Fibroblast of lung (primary cell): ENCODE measurements around the gene ATP2B3. TPM values are rescaled to one million over a fixed set of nuclear protein-coding genes. Genes with fewer than 3 reads are reported as not detected.
A peak's percentile ranks its signal among the peaks of the same experiment; 100 is the strongest.

ENCODE experiments used
- DNase-seq, 2 donors: peaks; one replicate each; pipeline versions ENCODE4 v3.0.0 to v3.0.0-alpha.2; 2010; ENCODE audit warnings: low read depth in 2 of 2
- H2AFZ ChIP-seq: 2 replicates; pipeline ENCODE4 v1.5.1; 2012; ENCODE audit warnings: low read length, control low read depth, inconsistent platforms
- H3K27ac ChIP-seq: 2 replicates; pipeline ENCODE4 v1.5.1; 2011; ENCODE audit warnings: low read length, control low read depth; ENCODE audit not compliant: insufficient read depth
- H3K27me3 ChIP-seq: 2 replicates; pipeline ENCODE4 v1.5.1; 2011; ENCODE audit warnings: mild to moderate bottlenecking, low read length; ENCODE audit not compliant: control insufficient read depth, insufficient read depth
- H3K36me3 ChIP-seq: 2 replicates; pipeline ENCODE4 v1.5.1; 2011; ENCODE audit warnings: low read length; ENCODE audit not compliant: control insufficient read depth, insufficient read depth
- H3K4me1 ChIP-seq: 2 replicates; pipeline ENCODE4 v1.5.1; 2011; ENCODE audit warnings: low read length; ENCODE audit not compliant: control insufficient read depth, insufficient read depth; ENCODE audit errors: extremely low read depth
- H3K4me2 ChIP-seq: 2 replicates; pipeline ENCODE4 v1.5.1; 2011; ENCODE audit warnings: low read length, control low read depth; ENCODE audit not compliant: insufficient read depth; ENCODE audit errors: extremely low read depth
- H3K4me3 ChIP-seq, 4 experiments: fragments of 200-600 bp in 1 of 4; sonication (generic) in 1 of 4; replicated peaks in 1 of 4; 2 replicates each; pipeline ENCODE4 v1.5.1; 2011 to 2016; ENCODE audit warnings: low read length in 4 of 4, low read depth in 3 of 4, mild to moderate bottlenecking in 3 of 4, control low read depth in 2 of 4, inconsistent platforms in 1 of 4, mixed read lengths in 1 of 4; ENCODE audit not compliant: insufficient read depth in 1 of 4; ENCODE audit errors: control extremely low read depth in 1 of 4
- H3K79me2 ChIP-seq: 2 replicates; pipeline ENCODE4 v1.5.1; 2012; ENCODE audit warnings: mild to moderate bottlenecking, low read length, inconsistent platforms; ENCODE audit not compliant: control insufficient read depth, insufficient read depth
- H3K9ac ChIP-seq: 2 replicates; pipeline ENCODE4 v1.5.1; 2011; ENCODE audit warnings: mild to moderate bottlenecking, low read length, control low read depth; ENCODE audit not compliant: insufficient read depth
- H3K9me3 ChIP-seq: 2 replicates; pipeline ENCODE4 v1.5.1; 2012; ENCODE audit warnings: low read depth, low read length; ENCODE audit not compliant: control insufficient read depth, insufficient read depth
- H4K20me1 ChIP-seq: 2 replicates; pipeline ENCODE4 v1.5.1; 2011; ENCODE audit warnings: low read length; ENCODE audit not compliant: control insufficient read depth, insufficient read depth; ENCODE audit errors: extremely low read depth
- EZH2 ChIP-seq: IDR thresholded peaks from 2 replicates; pipeline ENCODE4 v1.5.1; 2012; ENCODE audit warnings: low read length, control low read depth, mild to moderate bottlenecking; ENCODE audit errors: missing control alignments
- polyA plus RNA-seq, 2 donors: library from polyadenylated mRNA; depleted of rRNA in 1 of 2; stranded (reverse) in 1 of 2; unstranded in 1 of 2; fragments of >200 nt; gene quantifications; 2 replicates each; pipeline ENCODE4 v1.2.1, GENCODE V29; 2011 to 2012; ENCODE audit warnings: missing spikeins in 1 of 2
- total RNA-seq: library from RNA; depleted of rRNA; stranded (reverse); fragments of >200 nt; gene quantifications from 2 replicates; pipeline ENCODE4 v1.2.1, GENCODE V29; 2014
- TF ChIP-seq, protein P1 (sequence below), 2 donors: IDR thresholded peaks in 1 of 2; conservative IDR thresholded peaks in 1 of 2; 1 replicate in 1 of 2; 2 replicates in 1 of 2; pipeline ENCODE4 v1.5.1; 2011 to 2012; ENCODE audit warnings: low read length in 2 of 2, control low read depth in 1 of 2, inconsistent platforms in 1 of 2, low read depth in 1 of 2, mild to moderate bottlenecking in 1 of 2

The ATP2B3 gene
- total and polyA plus RNA-seq, 2 donors (not counting 1 experiment from before 2014, with no cell fraction given), result not detected

- Histone ChIP-seq H2AFZ (no peak overlapping the region), H3K79me2 (no peaks in the 10 kb centered on the region), H3K4me1 (no peaks in the 10 kb centered on the region), H3K4me2 (no peak overlapping the region), H3K27me3 (no peaks in the 10 kb centered on the region), H3K4me3 (no peak overlapping the region), H4K20me1 (no peaks in the 10 kb centered on the region), H3K9me3 (no peaks in the 10 kb centered on the region), H3K27ac (no peak overlapping the region), H3K36me3 (no peaks in the 10 kb centered on the region), H3K9ac (no peak overlapping the region)
- DNase-seq, result no peak
- TF ChIP-seq, protein P1, sequence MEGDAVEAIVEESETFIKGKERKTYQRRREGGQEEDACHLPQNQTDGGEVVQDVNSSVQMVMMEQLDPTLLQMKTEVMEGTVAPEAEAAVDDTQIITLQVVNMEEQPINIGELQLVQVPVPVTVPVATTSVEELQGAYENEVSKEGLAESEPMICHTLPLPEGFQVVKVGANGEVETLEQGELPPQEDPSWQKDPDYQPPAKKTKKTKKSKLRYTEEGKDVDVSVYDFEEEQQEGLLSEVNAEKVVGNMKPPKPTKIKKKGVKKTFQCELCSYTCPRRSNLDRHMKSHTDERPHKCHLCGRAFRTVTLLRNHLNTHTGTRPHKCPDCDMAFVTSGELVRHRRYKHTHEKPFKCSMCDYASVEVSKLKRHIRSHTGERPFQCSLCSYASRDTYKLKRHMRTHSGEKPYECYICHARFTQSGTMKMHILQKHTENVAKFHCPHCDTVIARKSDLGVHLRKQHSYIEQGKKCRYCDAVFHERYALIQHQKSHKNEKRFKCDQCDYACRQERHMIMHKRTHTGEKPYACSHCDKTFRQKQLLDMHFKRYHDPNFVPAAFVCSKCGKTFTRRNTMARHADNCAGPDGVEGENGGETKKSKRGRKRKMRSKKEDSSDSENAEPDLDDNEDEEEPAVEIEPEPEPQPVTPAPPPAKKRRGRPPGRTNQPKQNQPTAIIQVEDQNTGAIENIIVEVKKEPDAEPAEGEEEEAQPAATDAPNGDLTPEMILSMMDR (conservative IDR thresholded peaks at IDR 0.05 in 1 of 2, IDR thresholded peaks at IDR 0.05 in 1 of 2; ENCODE audit: low read depth in 1 of 2, low read length in 2 of 2), result no peak
- TF ChIP-seq EZH2, result no peak
These were observed 32.4 kb downstream of the ATP2B3 start for GRCh38 chrX:153549807-153550206.

GRCh38 chrX:153551135-153551534, 33.7 kb downstream of the ATP2B3 start:
- H3K27me3 ChIP-seq, result no peaks in the 10 kb centered on the region
- H3K79me2 ChIP-seq, result no peaks in the 10 kb centered on the region
- H2AFZ ChIP-seq, result no peak overlapping the region
- H3K9me3 ChIP-seq, result no peaks in the 10 kb centered on the region
- H3K9ac ChIP-seq, result no peak overlapping the region
- H3K27ac ChIP-seq, result no peak overlapping the region
- H3K36me3 ChIP-seq, result no peaks in the 10 kb centered on the region
- no peaks in the 10 kb centered on the region for H3K4me1 ChIP-seq
- no peak overlapping the region for H3K4me2 ChIP-seq
- peak in 1 of 2 donors; percentile 20 for DNase-seq
- TF ChIP-seq, protein P1 (conservative IDR thresholded peaks at IDR 0.05 in 1 of 2, IDR thresholded peaks at IDR 0.05 in 1 of 2; ENCODE audit: low read depth in 1 of 2, low read length in 2 of 2), result no peak
- no peak for TF ChIP-seq EZH2
- no peak overlapping the region for H3K4me3 ChIP-seq
- no peaks in the 10 kb centered on the region for H4K20me1 ChIP-seq

- no peak for TF ChIP-seq EZH2
- TF ChIP-seq, protein P1 (conservative IDR thresholded peaks at IDR 0.05 in 1 of 2, IDR thresholded peaks at IDR 0.05 in 1 of 2; ENCODE audit: low read depth in 1 of 2, low read length in 2 of 2), result peak; percentile 58 to 68
- H4K20me1 ChIP-seq, result no peaks in the 10 kb centered on the region
- no peak overlapping the region for H3K27ac ChIP-seq
- no peaks in the 10 kb centered on the region for H3K4me1 ChIP-seq
- no peak overlapping the region for H3K4me3 ChIP-seq
- no peaks in the 10 kb centered on the region for H3K9me3 ChIP-seq
- H3K9ac ChIP-seq, result no peak overlapping the region
- no peaks in the 10 kb centered on the region for H3K27me3 ChIP-seq
- H2AFZ ChIP-seq, result no peak overlapping the region
- H3K79me2 ChIP-seq, result no peaks in the 10 kb centered on the region
- H3K4me2 ChIP-seq, result no peak overlapping the region
- peak; percentile 14 to 41 for DNase-seq
- no peaks in the 10 kb centered on the region for H3K36me3 ChIP-seq
These were observed 37.2 kb downstream of the ATP2B3 start for GRCh38 chrX:153554519-153555167.
